Smooth muscle cell (in vitro differentiated cells): Measurements from ENCODE around the gene OSBPL1A. TPM values are rescaled to one million over a fixed set of nuclear protein-coding genes. Genes with fewer than 3 reads are reported as not detected.

Source experiments
- DNase-seq: peaks from one replicate; lab custom pipeline; 2025; ENCODE audit not compliant: unreplicated experiment; lab: John Stamatoyannopoulos, UW
- H2AFZ ChIP-seq: fragments of 200-600 bp; sonication (generic); 2 replicates; pipeline ENCODE4 v1.6.0; 2016; ENCODE audit warnings: antibody characterized with exemption, low read depth, mild to moderate bottlenecking
- H3F3A ChIP-seq: fragments of 200-600 bp; sonication (generic); 2 replicates; pipeline ENCODE4 v1.6.0; 2017; ENCODE audit warnings: antibody characterized with exemption, low read depth
- H3K27ac ChIP-seq: fragments of 200-600 bp; sonication (generic); 2 replicates; pipeline ENCODE4 v1.5.1; 2016; ENCODE audit warnings: low read depth, mild to moderate bottlenecking
- H3K27me3 ChIP-seq: fragments of 200-600 bp; sonication (generic); 2 replicates; pipeline ENCODE4 v1.6.1; 2016; ENCODE audit warnings: low read depth, mild to moderate bottlenecking
- H3K36me3 ChIP-seq: fragments of 200-600 bp; sonication (generic); 2 replicates; pipeline ENCODE4 v1.5.1; 2016; ENCODE audit warnings: low read depth
- H3K4me1 ChIP-seq: fragments of 200-600 bp; sonication (generic); 2 replicates; pipeline ENCODE4 v1.5.1; 2016; ENCODE audit warnings: low read depth
- H3K4me2 ChIP-seq: fragments of 200-600 bp; sonication (generic); 2 replicates; pipeline ENCODE4 v1.6.0; 2016; ENCODE audit warnings: mild to moderate bottlenecking
- H3K4me3 ChIP-seq: fragments of 200-600 bp; sonication (generic); 2 replicates; pipeline ENCODE4 v1.5.1; 2016; ENCODE audit warnings: mild to moderate bottlenecking
- H3K79me2 ChIP-seq: fragments of 200-600 bp; sonication (generic); 2 replicates; pipeline ENCODE4 v1.6.0; 2016; ENCODE audit warnings: low read depth, mild to moderate bottlenecking
- H3K9ac ChIP-seq: fragments of 200-600 bp; sonication (generic); 2 replicates; pipeline ENCODE4 v1.6.0; 2016; ENCODE audit warnings: low read depth
- H3K9me3 ChIP-seq: fragments of 200-600 bp; sonication (generic); replicated peaks from 2 replicates; pipeline ENCODE4 v1.5.1; 2016; ENCODE audit warnings: low read depth
- H4K20me1 ChIP-seq: fragments of 200-600 bp; sonication (generic); 2 replicates; pipeline ENCODE4 v1.6.0; 2016; ENCODE audit warnings: low read depth
- WGBS: methylation state at CpG from one replicate; pipeline ENCODE4 v1.1.7; 2016; ENCODE audit warnings: low lambda C conversion rate; 5-methylcytosine and 5-hydroxymethylcytosine counted together
- polyA plus RNA-seq: library from polyadenylated mRNA; unstranded; fragments of >200 nt; fragmentation: Nextera tagmentation; extraction: Ambion mirVana; gene quantifications from 2 replicates; pipeline ENCODE4 v1.2.1, GENCODE V29; 2016
- total RNA-seq: library from RNA; depleted of rRNA; stranded (reverse); fragments of >200 nt; gene quantifications from 2 replicates; pipeline ENCODE4 v1.2.3, GENCODE V29; 2014
- TF ChIP-seq, protein P1 (sequence below): fragments of 200-600 bp; sonication (generic); IDR thresholded peaks from 2 replicates; pipeline ENCODE4 v1.5.1; 2017; ENCODE audit warnings: borderline replicate concordance, mild to moderate bottlenecking, antibody characterized with exemption; ENCODE audit not compliant: insufficient read depth, poor library complexity, severe bottlenecking

Gene OSBPL1A
- total and polyA plus RNA-seq, 2 experiments from 2014 or later, result 15.3 to 23.4 TPM

DNA sequence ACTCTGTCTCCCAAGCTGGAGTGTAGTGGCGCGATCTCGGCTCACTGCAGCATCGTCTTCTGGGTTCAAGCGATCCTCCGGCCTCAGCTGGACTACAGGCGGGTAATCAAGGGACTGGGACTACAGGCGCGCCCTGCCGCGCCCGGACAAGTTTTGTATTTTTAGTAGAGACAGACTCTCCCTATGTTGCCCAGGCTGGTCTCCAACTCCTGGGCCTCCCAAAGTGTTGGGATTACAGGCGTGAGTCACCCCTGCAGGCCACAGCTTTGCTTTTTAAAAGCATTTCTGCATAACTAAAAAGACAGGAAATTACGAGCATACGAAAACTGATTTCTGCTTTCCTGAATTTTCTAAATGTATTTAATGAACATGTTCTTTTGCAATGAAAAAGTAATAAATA, 916 bp upstream of the OSBPL1A start:
- Histone ChIP-seq H3K9ac (peak overlapping the region; percentile 44), H3K79me2 (peaks cover 9% of the 10 kb centered on the region), H3K36me3 (no peaks in the 10 kb centered on the region), H3K4me2 (peak overlapping the region; percentile 85), H3K9me3 (no peaks in the 10 kb centered on the region), H3F3A (peaks cover 31% of the 10 kb centered on the region), H2AFZ (peak overlapping the region; percentile 51), H3K27ac (peak overlapping the region; percentile 87), H3K27me3 (no peaks in the 10 kb centered on the region), H3K4me3 (peak overlapping the region; percentile 81), H4K20me1 (no peaks in the 10 kb centered on the region), H3K4me1 (peaks cover 42% of the 10 kb centered on the region)
- peak; percentile 6 for DNase-seq
- WGBS, result 3% methylated on average over 15 of the region's 15 CpGs
- TF ChIP-seq, protein P1, sequence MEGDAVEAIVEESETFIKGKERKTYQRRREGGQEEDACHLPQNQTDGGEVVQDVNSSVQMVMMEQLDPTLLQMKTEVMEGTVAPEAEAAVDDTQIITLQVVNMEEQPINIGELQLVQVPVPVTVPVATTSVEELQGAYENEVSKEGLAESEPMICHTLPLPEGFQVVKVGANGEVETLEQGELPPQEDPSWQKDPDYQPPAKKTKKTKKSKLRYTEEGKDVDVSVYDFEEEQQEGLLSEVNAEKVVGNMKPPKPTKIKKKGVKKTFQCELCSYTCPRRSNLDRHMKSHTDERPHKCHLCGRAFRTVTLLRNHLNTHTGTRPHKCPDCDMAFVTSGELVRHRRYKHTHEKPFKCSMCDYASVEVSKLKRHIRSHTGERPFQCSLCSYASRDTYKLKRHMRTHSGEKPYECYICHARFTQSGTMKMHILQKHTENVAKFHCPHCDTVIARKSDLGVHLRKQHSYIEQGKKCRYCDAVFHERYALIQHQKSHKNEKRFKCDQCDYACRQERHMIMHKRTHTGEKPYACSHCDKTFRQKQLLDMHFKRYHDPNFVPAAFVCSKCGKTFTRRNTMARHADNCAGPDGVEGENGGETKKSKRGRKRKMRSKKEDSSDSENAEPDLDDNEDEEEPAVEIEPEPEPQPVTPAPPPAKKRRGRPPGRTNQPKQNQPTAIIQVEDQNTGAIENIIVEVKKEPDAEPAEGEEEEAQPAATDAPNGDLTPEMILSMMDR, result no peak

- Histone ChIP-seq H3K4me2 (peak overlapping the region; percentile 85), H3K79me2 (peaks cover 18% of the 10 kb centered on the region), H3K27me3 (no peaks in the 10 kb centered on the region), H3K27ac (peak overlapping the region; percentile 87), H3F3A (peaks cover 31% of the 10 kb centered on the region), H3K9ac (peak overlapping the region; percentile 76), H4K20me1 (no peaks in the 10 kb centered on the region), H3K4me1 (peaks cover 42% of the 10 kb centered on the region), H2AFZ (peak overlapping the region; percentile 91), H3K9me3 (no peaks in the 10 kb centered on the region), H3K36me3 (no peaks in the 10 kb centered on the region), H3K4me3 (peak overlapping the region; percentile 81)
- DNase-seq, result no peak
- TF ChIP-seq, protein P1, result no peak
- under 1% methylated on average over 50 of the region's 50 CpGs for WGBS
Observed at GRCh38 chr18:24397131-24397693, 412 bp downstream of the OSBPL1A start.

DNA sequence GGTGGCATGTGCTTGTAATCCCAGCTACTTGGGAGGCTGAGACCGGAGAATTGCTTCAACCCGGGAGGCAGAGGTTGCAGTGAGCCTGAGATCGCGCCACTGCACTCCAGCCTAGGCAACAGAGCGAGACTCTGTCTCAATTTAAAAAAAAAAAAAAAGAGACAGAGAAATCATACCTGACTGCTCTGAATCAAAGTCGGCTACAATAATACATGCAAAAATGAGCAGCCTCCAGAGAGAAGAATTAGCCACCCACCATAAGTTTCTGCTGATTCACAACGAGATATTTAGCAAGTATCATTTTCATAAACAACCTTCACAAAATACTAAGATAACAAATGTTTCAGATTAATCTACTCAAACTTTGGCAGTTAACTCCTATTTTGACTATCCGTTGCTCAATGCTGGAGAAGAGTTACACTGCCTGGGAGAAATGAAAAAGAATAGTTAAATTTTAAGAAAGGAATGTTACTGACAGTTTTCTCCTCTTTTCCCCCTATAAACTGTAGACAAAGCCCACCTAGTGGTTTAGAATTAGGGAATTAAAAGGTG, 1.5 kb downstream of the OSBPL1A start:
- no peaks in the 10 kb centered on the region for H3K27me3 ChIP-seq
- no peak for DNase-seq
- no peaks in the 10 kb centered on the region for H3K36me3 ChIP-seq
- H3F3A ChIP-seq, result peaks cover 27% of the 10 kb centered on the region
- H3K4me1 ChIP-seq, result peaks cover 38% of the 10 kb centered on the region
- H3K4me3 ChIP-seq, result peak overlapping the region; percentile 81
- no peak overlapping the region for H3K27ac ChIP-seq
- H3K9ac ChIP-seq, result no peak overlapping the region
- peak overlapping the region; percentile 85 for H3K4me2 ChIP-seq
- H3K79me2 ChIP-seq, result peaks cover 22% of the 10 kb centered on the region
- no peaks in the 10 kb centered on the region for H4K20me1 ChIP-seq
- no peak overlapping the region for H2AFZ ChIP-seq
- no peaks in the 10 kb centered on the region for H3K9me3 ChIP-seq
- 83% methylated on average over 8 of the region's 8 CpGs for WGBS
- TF ChIP-seq, protein P1, result no peak
